Urinary bladder (tissue), 4 donors: ENCODE data around the gene DGCR6L. TPM values are rescaled to one million over a fixed set of nuclear protein-coding genes. Genes with fewer than 3 reads are reported as not detected.
"Not testable (repeated sequence)": the region's sequence is repeated elsewhere in the genome, so short reads cannot be mapped to it uniquely, and the experiment has no call there.

Experiments
- DNase-seq: peaks from one replicate; pipeline ENCODE4 v3.0.0-alpha.2; 2015; ENCODE audit errors: extremely low spot score
- H3K27ac ChIP-seq: one replicate; pipeline ENCODE4 v1.5.1; 2013; ENCODE audit warnings: low read depth, mild to moderate bottlenecking, moderate library complexity
- H3K36me3 ChIP-seq: one replicate; pipeline ENCODE4 v1.6.1; 2013; ENCODE audit warnings: mild to moderate bottlenecking, moderate library complexity; ENCODE audit not compliant: insufficient read depth
- H3K4me1 ChIP-seq: one replicate; pipeline ENCODE4 v1.6.1; 2013; ENCODE audit warnings: mild to moderate bottlenecking, moderate library complexity; ENCODE audit not compliant: insufficient read depth
- H3K4me3 ChIP-seq: one replicate; pipeline ENCODE4 v1.5.1; 2013; ENCODE audit warnings: low read depth, low read length
- WGBS: extraction: QIAGEN DNeasy Blood & Tissue Kit; methylation state at CpG from one replicate; pipeline ENCODE4 v1.1.7; 2013; 5-methylcytosine and 5-hydroxymethylcytosine counted together
- polyA plus RNA-seq: library from polyadenylated mRNA; stranded (reverse); fragments of 200-250 nt; gene quantifications from one replicate; pipeline ENCODE4 v1.2.3, GENCODE V29; 2013
- total RNA-seq: library from RNA; depleted of rRNA; stranded (reverse); fragments of >200 nt; gene quantifications from one replicate; pipeline ENCODE4 v1.2.3, GENCODE V29; 2014
- donor health status: healthy with polysubstance abuse.
- donor health status: healthy.

The DGCR6L gene
- total and polyA plus RNA-seq, 2 donors, result 22.8 to 80.7 TPM

GRCh38 chr22:20297414-20298109, 22.3 kb downstream of the DGCR6L start:
- no peaks in the 10 kb centered on the region for H3K4me1 ChIP-seq
- no peak overlapping the region for H3K4me3 ChIP-seq
- H3K36me3 ChIP-seq, result no peaks in the 10 kb centered on the region
- H3K27ac ChIP-seq, result no peak overlapping the region
- 62% methylated on average over 9 of the region's 9 CpGs for WGBS
- no peak for DNase-seq

GRCh38 chr22:20296598-20296997, 23.3 kb downstream of the DGCR6L start:
- Histone ChIP-seq H3K27ac (no peak overlapping the region), H3K36me3 (no peaks in the 10 kb centered on the region), H3K4me3 (no peak overlapping the region), H3K4me1 (no peaks in the 10 kb centered on the region)
- no peak for DNase-seq
- 68% methylated on average over 9 of the region's 9 CpGs for WGBS

GRCh38 chr22:20295262-20296064, 24.4 kb downstream of the DGCR6L start:
- Histone ChIP-seq H3K27ac (no peak overlapping the region), H3K4me3 (no peak overlapping the region), H3K36me3 (no peaks in the 10 kb centered on the region), H3K4me1 (no peaks in the 10 kb centered on the region)
- WGBS, result 74% methylated on average over 12 of the region's 12 CpGs
- no peak for DNase-seq

- Histone ChIP-seq H3K4me1 (no peaks in the 10 kb centered on the region), H3K27ac (no peak overlapping the region), H3K36me3 (no peaks in the 10 kb centered on the region), H3K4me3 (no peak overlapping the region)
- WGBS, result 63% methylated on average over 13 of the region's 13 CpGs
- no peak for DNase-seq
Measured at GRCh38 chr22:20292673-20293232, 27.1 kb downstream of the DGCR6L start.

GRCh38 chr22:20292108-20292507, 27.8 kb downstream of the DGCR6L start:
- H3K4me1 ChIP-seq, result no peaks in the 10 kb centered on the region
- no peak for DNase-seq
- H3K4me3 ChIP-seq, result no peak overlapping the region
- H3K27ac ChIP-seq, result no peak overlapping the region
- no peaks in the 10 kb centered on the region for H3K36me3 ChIP-seq
- WGBS, result 57% methylated on average over 5 of the region's 5 CpGs

- Histone ChIP-seq H3K27ac (no peak overlapping the region), H3K36me3 (no peaks in the 10 kb centered on the region), H3K4me1 (no peaks in the 10 kb centered on the region), H3K4me3 (no peak overlapping the region)
- WGBS, result 52% methylated on average over 11 of the region's 11 CpGs
- DNase-seq, result no peak
Measured at GRCh38 chr22:20291604-20292063, 28.2 kb downstream of the DGCR6L start.

- no peak for DNase-seq
- Histone ChIP-seq H3K36me3 (no peaks in the 10 kb centered on the region), H3K27ac (no peak overlapping the region), H3K4me1 (no peaks in the 10 kb centered on the region), H3K4me3 (no peak overlapping the region)
- WGBS, result 52% methylated on average over 5 of the region's 5 CpGs
Measured at GRCh38 chr22:20291249-20291586, 28.6 kb downstream of the DGCR6L start.

GRCh38 chr22:20290578-20291248, 29.1 kb downstream of the DGCR6L start:
- no peak for DNase-seq
- H3K4me3 ChIP-seq, result no peak overlapping the region
- H3K36me3 ChIP-seq, result no peaks in the 10 kb centered on the region
- 77% methylated on average over 13 of the region's 13 CpGs for WGBS
- H3K27ac ChIP-seq, result no peak overlapping the region
- H3K4me1 ChIP-seq, result no peaks in the 10 kb centered on the region

- Histone ChIP-seq H3K4me3 (no peak overlapping the region), H3K36me3 (no peaks in the 10 kb centered on the region), H3K27ac (no peak overlapping the region), H3K4me1 (no peaks in the 10 kb centered on the region)
- no peak for DNase-seq
- 83% methylated on average over 10 of the region's 10 CpGs for WGBS
Measured at GRCh38 chr22:20290045-20290392, 29.8 kb downstream of the DGCR6L start.

GRCh38 chr22:20289182-20290044, 30.4 kb downstream of the DGCR6L start:
- 75% methylated on average over 22 of the region's 23 CpGs for whole genome bisulfite sequencing
- not testable (repeated sequence) for H3K36me3 ChIP-seq, DNase-seq

GRCh38 chr22:20286784-20287423, 33.0 kb downstream of the DGCR6L start:
- not testable (repeated sequence) for H3K4me1 ChIP-seq, H3K27ac ChIP-seq, H3K36me3 ChIP-seq, DNase-seq, H3K4me3 ChIP-seq
- 43% methylated on average over 19 of the region's 20 CpGs for WGBS

More at GRCh38 chr22:20289182-20290044, 30.4 kb downstream of the DGCR6L start:
- H3K4me3 ChIP-seq, H3K27ac ChIP-seq, H3K4me1 ChIP-seq: not testable (repeated sequence)

GRCh38 chr22:20286312-20286660, 33.6 kb downstream of the DGCR6L start:
- not testable (repeated sequence) for DNase-seq, H3K27ac ChIP-seq, H3K36me3 ChIP-seq, H3K4me1 ChIP-seq, H3K4me3 ChIP-seq
- WGBS, result 22% methylated on average over 8 of the region's 8 CpGs
